GM23338 (cell line): ENCODE measurements around the gene MARCHF10. TPM values are rescaled to one million over a fixed set of nuclear protein-coding genes. Genes with fewer than 3 reads are reported as not detected.

Experiments used
- ATAC-seq: fragments of 200-7000 bp; cut with Tn5 transposase; 3 replicates; pipeline ENCODE4 v1.9.1; 2020
- DNase-seq: peaks from one replicate; pipeline ENCODE4 v3.0.0-alpha.2; 2015; ENCODE audit warnings: low spot score
- H2AFZ ChIP-seq: fragments of 200-600 bp; sonication (generic); 2 replicates; pipeline ENCODE4 v1.8.0; 2016; ENCODE audit warnings: antibody characterized with exemption, mild to moderate bottlenecking, moderate library complexity
- H3F3A ChIP-seq: fragments of 200-600 bp; sonication (generic); replicated peaks from 2 replicates; pipeline ENCODE4 v1.8.0; 2017; ENCODE audit warnings: antibody characterized with exemption, mixed run types, low read depth
- H3K27ac ChIP-seq: fragments of 200-600 bp; sonication (generic); 2 replicates; pipeline ENCODE4 v1.6.1; 2016; ENCODE audit warnings: low read depth
- H3K27me3 ChIP-seq: fragments of 200-600 bp; sonication (generic); 2 replicates; pipeline ENCODE4 v1.8.0; 2016; ENCODE audit warnings: mild to moderate bottlenecking, mixed run types, moderate library complexity; ENCODE audit not compliant: insufficient read depth
- H3K36me3 ChIP-seq: fragments of 200-600 bp; sonication (generic); 2 replicates; pipeline ENCODE4 v1.8.0; 2016; ENCODE audit warnings: mild to moderate bottlenecking; ENCODE audit not compliant: insufficient read depth
- H3K4me1 ChIP-seq: fragments of 200-600 bp; sonication (generic); 2 replicates; pipeline ENCODE4 v1.8.0; 2016; ENCODE audit warnings: mild to moderate bottlenecking, moderate library complexity; ENCODE audit not compliant: insufficient read depth
- H3K4me2 ChIP-seq: fragments of 200-600 bp; sonication (generic); 2 replicates; pipeline ENCODE4 v1.7.1; 2017; ENCODE audit warnings: mixed run types
- H3K4me3 ChIP-seq: fragments of 200-600 bp; sonication (generic); 2 replicates; pipeline ENCODE4 v1.6.1; 2016; ENCODE audit warnings: mixed run types
- H3K79me2 ChIP-seq: fragments of 200-600 bp; sonication (generic); replicated peaks from 2 replicates; pipeline ENCODE4 v1.8.0; 2017; ENCODE audit warnings: mild to moderate bottlenecking; ENCODE audit not compliant: insufficient read depth
- H3K9me2 ChIP-seq: fragments of 200-600 bp; sonication (generic); 2 replicates; pipeline ENCODE4 v1.8.0; 2017; ENCODE audit not compliant: insufficient read depth
- H4K20me1 ChIP-seq: fragments of 200-600 bp; sonication (generic); replicated peaks from 2 replicates; pipeline ENCODE4 v1.8.0; 2017; ENCODE audit warnings: mild to moderate bottlenecking; ENCODE audit not compliant: insufficient read depth
- H3K27ac Mint-ChIP-seq: 2 replicates; pipeline ENCODE4 v1.8.0; 2020; ENCODE audit warnings: inconsistent platforms, mild to moderate bottlenecking, moderate library complexity, mixed read lengths
- H3K27me3 Mint-ChIP-seq: 3 replicates; pipeline ENCODE4 v1.8.0; 2022; ENCODE audit warnings: low read depth, mild to moderate bottlenecking, moderate library complexity, mixed read lengths, inconsistent platforms; ENCODE audit not compliant: insufficient read depth, poor library complexity
- H3K36me3 Mint-ChIP-seq: 3 replicates; pipeline ENCODE4 v1.8.0; 2021; ENCODE audit warnings: low read depth, mild to moderate bottlenecking, inconsistent platforms, moderate library complexity, mixed read lengths
- H3K4me1 Mint-ChIP-seq: 3 replicates; pipeline ENCODE4 v1.8.0; 2020; ENCODE audit warnings: mild to moderate bottlenecking, inconsistent platforms, mixed read lengths
- H3K4me3 Mint-ChIP-seq: 3 replicates; pipeline ENCODE4 v1.8.0; 2021; ENCODE audit warnings: moderate library complexity, mild to moderate bottlenecking, inconsistent platforms, mixed read lengths
- H3K9me3 Mint-ChIP-seq: 3 replicates; pipeline ENCODE4 v1.8.0; 2020; ENCODE audit warnings: moderate library complexity, mild to moderate bottlenecking, inconsistent platforms, mixed read lengths
- CTCF ChIP-seq, 2 experiments: fragments of 200-600 bp in 1 of 2; sonication (generic) in 1 of 2; conservative IDR thresholded peaks; 2 replicates each; pipeline versions ENCODE4 v1.5.1 to v1.6.1; 2016 to 2017; ENCODE audit warnings: antibody characterized with exemption in 2 of 2, low read depth in 2 of 2, mild to moderate bottlenecking in 2 of 2, moderate library complexity in 1 of 2
- ETS1 ChIP-seq: IDR thresholded peaks from 2 replicates; pipeline ENCODE4 v1.6.1; 2016; ENCODE audit warnings: antibody characterized with exemption
- JUNB ChIP-seq: IDR thresholded peaks from one replicate; pipeline ENCODE4 v1.6.1; 2016; ENCODE audit warnings: antibody characterized with exemption; ENCODE audit not compliant: unreplicated experiment
- NANOG ChIP-seq: IDR thresholded peaks from 2 replicates; pipeline ENCODE4 v1.6.1; 2016; ENCODE audit warnings: antibody characterized with exemption, borderline replicate concordance
- polyA plus RNA-seq: library from polyadenylated mRNA; unstranded; fragments of >200 nt; fragmentation: Nextera tagmentation; extraction: Ambion mirVana; gene quantifications from 2 replicates; pipeline ENCODE4 v1.2.1, GENCODE V29; 2016
- total RNA-seq: library from RNA; depleted of rRNA; stranded (reverse); fragments of >200 nt; shearing (Covaris generic); gene quantifications from 2 replicates; pipeline ENCODE4 v1.2.3, GENCODE V29; 2014
- TF ChIP-seq, protein P1 (sequence below): IDR thresholded peaks from one replicate; pipeline ENCODE4 v1.6.1; 2018; ENCODE audit warnings: antibody characterized with exemption; ENCODE audit not compliant: unreplicated experiment

The MARCHF10 gene
- total and polyA plus RNA-seq, 2 experiments from 2014 or later = 0.50 TPM; not detected in 1

DNA sequence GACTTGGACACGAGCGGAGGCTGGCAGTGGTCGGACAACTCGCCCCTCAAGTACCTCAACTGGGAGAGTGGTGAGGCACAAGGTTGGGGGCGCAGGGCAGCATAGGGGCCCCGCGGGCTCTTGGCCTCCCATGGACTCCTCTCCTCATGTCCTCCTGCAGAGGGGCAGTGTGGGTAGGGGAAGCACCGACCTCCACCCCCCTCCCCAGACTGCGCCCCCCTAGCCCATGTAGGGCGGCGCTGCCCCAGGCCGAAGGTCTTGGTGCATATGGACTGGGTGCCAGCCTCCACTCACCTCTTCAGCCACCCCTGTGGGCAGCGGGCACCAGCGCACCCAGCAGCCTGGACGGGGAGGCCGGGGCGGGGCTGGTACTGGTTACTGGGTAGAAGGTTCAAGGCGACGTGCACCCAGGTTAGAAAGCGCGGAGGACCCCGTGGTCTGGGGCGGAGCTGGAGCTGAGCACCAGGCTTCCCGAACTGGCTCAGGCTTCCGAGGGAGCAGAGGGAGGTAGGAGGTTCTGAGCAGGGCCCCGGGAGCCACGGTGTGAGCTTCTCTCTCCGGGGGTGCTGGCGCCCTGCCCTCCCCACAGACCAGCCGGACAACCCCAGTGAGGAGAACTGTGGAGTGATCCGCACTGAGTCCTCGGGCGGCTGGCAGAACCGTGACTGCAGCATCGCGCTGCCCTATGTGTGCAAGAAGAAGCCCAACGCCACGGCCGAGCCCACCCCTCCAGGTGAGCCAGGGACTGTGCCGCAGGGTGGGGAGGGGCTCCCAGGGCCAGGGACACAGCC is 141.1 kb downstream of the MARCHF10 start:
- Mint-ChIP-seq H3K36me3 (no peaks in the 10 kb centered on the region; the same call in 2 of the 3 replicates), H3K4me3 (no peak overlapping the region), H3K27ac (no peak overlapping the region), H3K4me1 (peaks cover 2% of the 10 kb centered on the region; the same call in 2 of the 3 replicates), H3K27me3 (peaks cover 11% of the 10 kb centered on the region), H3K9me3 (no peaks in the 10 kb centered on the region)
- Histone ChIP-seq H3K27me3 (no peaks in the 10 kb centered on the region), H3K9me2 (no peaks in the 10 kb centered on the region), H4K20me1 (no peaks in the 10 kb centered on the region), H3K4me1 (no peaks in the 10 kb centered on the region), H3K4me3 (no peak overlapping the region), H3K36me3 (no peaks in the 10 kb centered on the region), H3K4me2 (no peak overlapping the region), H3F3A (no peaks in the 10 kb centered on the region), H2AFZ (no peak overlapping the region), H3K79me2 (no peaks in the 10 kb centered on the region), H3K27ac (no peak overlapping the region)
- TF ChIP-seq CTCF (conservative IDR thresholded peaks at IDR 0.05; ENCODE audit: low read depth in 2 of 2) = 0 out of 4 replicates have a peak, but pooled peaks of 1 of the 2 experiments have one; percentile 25
- TF ChIP-seq, protein P1, sequence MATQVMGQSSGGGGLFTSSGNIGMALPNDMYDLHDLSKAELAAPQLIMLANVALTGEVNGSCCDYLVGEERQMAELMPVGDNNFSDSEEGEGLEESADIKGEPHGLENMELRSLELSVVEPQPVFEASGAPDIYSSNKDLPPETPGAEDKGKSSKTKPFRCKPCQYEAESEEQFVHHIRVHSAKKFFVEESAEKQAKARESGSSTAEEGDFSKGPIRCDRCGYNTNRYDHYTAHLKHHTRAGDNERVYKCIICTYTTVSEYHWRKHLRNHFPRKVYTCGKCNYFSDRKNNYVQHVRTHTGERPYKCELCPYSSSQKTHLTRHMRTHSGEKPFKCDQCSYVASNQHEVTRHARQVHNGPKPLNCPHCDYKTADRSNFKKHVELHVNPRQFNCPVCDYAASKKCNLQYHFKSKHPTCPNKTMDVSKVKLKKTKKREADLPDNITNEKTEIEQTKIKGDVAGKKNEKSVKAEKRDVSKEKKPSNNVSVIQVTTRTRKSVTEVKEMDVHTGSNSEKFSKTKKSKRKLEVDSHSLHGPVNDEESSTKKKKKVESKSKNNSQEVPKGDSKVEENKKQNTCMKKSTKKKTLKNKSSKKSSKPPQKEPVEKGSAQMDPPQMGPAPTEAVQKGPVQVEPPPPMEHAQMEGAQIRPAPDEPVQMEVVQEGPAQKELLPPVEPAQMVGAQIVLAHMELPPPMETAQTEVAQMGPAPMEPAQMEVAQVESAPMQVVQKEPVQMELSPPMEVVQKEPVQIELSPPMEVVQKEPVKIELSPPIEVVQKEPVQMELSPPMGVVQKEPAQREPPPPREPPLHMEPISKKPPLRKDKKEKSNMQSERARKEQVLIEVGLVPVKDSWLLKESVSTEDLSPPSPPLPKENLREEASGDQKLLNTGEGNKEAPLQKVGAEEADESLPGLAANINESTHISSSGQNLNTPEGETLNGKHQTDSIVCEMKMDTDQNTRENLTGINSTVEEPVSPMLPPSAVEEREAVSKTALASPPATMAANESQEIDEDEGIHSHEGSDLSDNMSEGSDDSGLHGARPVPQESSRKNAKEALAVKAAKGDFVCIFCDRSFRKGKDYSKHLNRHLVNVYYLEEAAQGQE = no peak
- DNase-seq = no peak
- ATAC-seq = no peak

DNA sequence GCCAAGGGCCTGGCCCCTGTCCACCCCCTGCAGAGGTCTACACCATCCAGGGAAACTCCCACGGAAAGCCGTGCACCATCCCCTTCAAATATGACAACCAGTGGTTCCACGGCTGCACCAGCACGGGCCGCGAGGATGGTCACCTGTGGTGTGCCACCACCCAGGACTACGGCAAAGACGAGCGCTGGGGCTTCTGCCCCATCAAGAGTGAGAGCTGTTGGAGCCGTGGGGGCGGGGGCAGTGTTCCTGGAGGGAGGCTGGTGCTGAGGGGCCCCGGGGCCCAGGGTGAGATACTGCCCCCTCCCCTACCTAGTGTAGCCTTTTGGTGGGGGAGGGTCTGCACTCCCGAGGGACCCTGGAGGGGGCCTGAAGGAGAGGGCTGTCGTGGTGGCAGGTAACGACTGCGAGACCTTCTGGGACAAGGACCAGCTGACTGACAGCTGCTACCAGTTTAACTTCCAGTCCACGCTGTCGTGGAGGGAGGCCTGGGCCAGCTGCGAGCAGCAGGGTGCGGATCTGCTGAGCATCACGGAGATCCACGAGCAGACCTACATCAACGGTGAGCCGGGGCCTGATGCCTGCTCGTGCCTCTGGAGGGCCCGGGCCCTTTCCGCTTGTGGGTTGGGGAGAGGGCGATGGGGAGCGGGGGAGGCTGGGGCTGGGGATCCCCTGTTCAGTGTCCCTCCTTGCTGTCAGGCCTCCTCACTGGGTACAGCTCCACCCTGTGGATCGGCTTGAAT is 141.9 kb downstream of the MARCHF10 start:
- Mint-ChIP-seq H3K9me3 (no peaks in the 10 kb centered on the region), H3K27ac (no peak overlapping the region), H3K36me3 (peaks cover 2% of the 10 kb centered on the region; the same call in 1 of the 3 replicates), H3K27me3 (peaks cover 11% of the 10 kb centered on the region), H3K4me3 (no peak overlapping the region), H3K4me1 (peaks cover 2% of the 10 kb centered on the region; the same call in 2 of the 3 replicates)
- no peak overlapping the region for H3K4me3 ChIP-seq
- H3K4me1 ChIP-seq = no peaks in the 10 kb centered on the region
- H3K79me2 ChIP-seq = no peaks in the 10 kb centered on the region
- TF ChIP-seq, protein P1 = no peak
- TF ChIP-seq JUNB (no peak), ETS1 (no peak), NANOG (no peak)
- peak; percentile 21 for ATAC-seq
- H3K27me3 ChIP-seq = no peaks in the 10 kb centered on the region
- no peaks in the 10 kb centered on the region for H3K9me2 ChIP-seq
- no peaks in the 10 kb centered on the region for H4K20me1 ChIP-seq
- H3K36me3 ChIP-seq = no peaks in the 10 kb centered on the region
- no peak overlapping the region for H2AFZ ChIP-seq
- H3K4me2 ChIP-seq = no peak overlapping the region
- H3K27ac ChIP-seq = no peak overlapping the region
- peak; percentile 40 for DNase-seq
- no peaks in the 10 kb centered on the region for H3F3A ChIP-seq
